ENCODE measurements around the gene GPRIN2.
"Not testable (repeated sequence)": the region's sequence is repeated elsewhere in the genome, so short reads cannot be mapped to it uniquely, and the experiment has no call there.

The GPRIN2 gene

GRCh38 chr10:46556515-46557318, at the start of gene GPRIN2:
Gene GPRIN2, minus strand, starts transcription at chr10:46556658. Its CDS starts 5,922 bp downstream, at chr10:46550736.
- no peak for DNase-seq

- DNase-seq: not testable (repeated sequence)
Measured at GRCh38 chr10:46600516-46600915, 44.1 kb upstream of the GPRIN2 start.

- not testable (repeated sequence) for DNase-seq
Measured at GRCh38 chr10:46597616-46598246, 41.3 kb upstream of the GPRIN2 start.

- not testable (repeated sequence) for DNase-seq
Measured at GRCh38 chr10:46596570-46596969, 40.1 kb upstream of the GPRIN2 start.

- not testable (repeated sequence) for DNase-seq
Measured at GRCh38 chr10:46594453-46595063, 38.1 kb upstream of the GPRIN2 start.

GRCh38 chr10:46593307-46593706, 36.8 kb upstream of the GPRIN2 start:
- DNase-seq: not testable (repeated sequence)

- DNase-seq: not testable (repeated sequence)
Measured at GRCh38 chr10:46591053-46591452, 34.6 kb upstream of the GPRIN2 start.

DNA sequence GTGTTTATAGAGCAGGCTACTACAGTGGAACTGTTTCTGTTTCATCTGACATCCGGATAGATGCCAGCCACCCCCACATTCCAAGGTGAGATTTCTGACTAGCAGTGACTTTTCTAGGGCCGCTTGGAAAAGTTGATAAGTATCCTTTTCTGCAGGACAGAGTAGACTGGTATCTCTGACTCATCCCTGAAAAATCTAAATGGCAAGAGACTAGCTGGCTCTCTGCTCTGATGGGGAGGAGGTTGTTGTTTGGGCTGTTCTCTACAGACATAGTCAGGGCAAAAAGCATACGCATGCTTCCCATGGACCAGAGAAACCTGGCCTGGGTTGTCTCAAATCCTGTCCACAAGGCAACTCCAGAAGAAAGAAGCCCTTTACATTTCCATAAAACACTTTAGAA, 33.1 kb upstream of the GPRIN2 start:
- DNase-seq: not testable (repeated sequence)

GRCh38 chr10:46588221-46588620, 31.8 kb upstream of the GPRIN2 start:
- not testable (repeated sequence) for DNase-seq

GRCh38 chr10:46587546-46587945, 31.1 kb upstream of the GPRIN2 start:
- DNase-seq: not testable (repeated sequence)

DNA sequence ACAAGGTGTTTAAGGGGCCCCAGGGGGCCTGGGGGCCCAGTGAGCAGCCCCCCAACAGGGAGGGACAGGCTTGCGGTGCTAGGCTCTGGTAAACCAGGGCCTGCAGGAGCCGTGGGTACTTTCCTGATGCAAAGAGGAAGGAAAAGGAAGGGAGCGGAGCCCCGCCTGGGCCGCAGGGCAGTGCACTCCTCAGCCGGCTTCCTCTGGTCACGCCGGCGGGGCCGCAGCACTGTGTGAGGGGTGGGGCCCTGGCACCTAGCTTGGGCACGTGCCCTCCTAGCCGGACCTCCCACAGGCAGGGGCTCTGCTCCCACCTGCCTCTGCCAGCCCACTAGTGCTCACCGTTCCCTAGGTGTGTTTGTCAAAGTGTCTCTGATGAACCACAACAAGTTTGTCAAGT, 28.8 kb upstream of the GPRIN2 start:
- not testable (repeated sequence) for DNase-seq

GRCh38 chr10:46584196-46584595, 27.7 kb upstream of the GPRIN2 start:
- not testable (repeated sequence) for DNase-seq

DNA sequence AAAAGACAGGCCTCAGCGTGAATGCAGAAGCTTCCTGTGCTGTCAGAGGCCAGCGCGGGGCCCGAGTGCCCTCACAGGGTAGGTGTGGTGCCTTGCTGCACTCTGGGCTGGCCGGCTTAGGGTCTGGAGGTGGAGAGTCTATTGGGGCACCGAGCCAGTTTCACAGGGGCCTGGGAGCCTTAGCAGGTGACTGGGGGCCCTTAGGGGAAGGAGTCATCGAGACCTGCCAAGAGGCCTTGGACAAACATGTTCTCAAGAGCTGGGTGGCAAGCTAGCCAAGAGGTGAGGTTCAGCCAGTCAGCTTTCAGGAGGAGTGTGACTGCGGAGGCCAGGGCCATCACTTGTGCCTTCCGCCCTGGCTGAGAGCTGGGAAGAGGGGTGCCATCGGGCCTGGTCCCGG, 26.1 kb upstream of the GPRIN2 start:
- not testable (repeated sequence) for DNase-seq

DNA sequence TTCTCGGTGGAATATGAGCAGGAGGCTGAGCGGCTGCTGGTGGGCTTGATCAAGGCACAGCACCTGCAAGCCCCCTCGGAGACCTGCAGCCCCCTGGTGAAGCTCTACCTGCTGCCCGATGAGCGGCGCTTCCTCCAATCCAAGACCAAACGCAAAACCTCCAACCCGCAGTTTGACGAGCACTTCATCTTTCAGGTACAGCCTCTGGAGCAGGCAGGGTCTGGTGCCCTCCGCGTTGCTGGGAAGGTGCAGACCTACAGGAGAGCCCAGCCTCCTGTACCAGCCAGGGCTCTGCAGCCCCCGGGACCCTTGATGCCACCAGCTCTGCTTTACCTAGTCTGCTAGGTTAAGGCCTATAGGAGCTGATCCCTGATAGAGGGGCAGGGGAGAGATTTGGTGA, 25.5 kb upstream of the GPRIN2 start:
- DNase-seq: not testable (repeated sequence)

DNA sequence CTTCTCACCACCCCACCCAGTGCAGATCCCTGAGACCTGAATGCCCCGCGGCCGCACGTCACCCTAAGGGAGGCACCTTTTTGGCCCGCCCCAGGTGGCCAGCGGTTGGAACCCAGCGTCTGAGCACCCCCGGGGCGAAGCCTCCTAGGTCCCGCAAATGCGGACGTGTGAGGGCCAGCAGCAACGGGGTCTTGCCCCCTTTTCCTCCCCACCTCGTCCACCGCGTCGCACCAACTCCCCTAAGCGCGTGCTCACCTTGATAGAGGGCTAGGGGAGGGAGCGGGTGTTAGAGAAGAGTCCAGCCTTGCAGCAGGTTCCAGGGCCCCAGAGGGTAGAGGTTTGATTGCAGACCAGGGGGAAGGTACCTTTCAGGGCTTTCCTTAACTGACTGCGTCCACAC, 22.9 kb upstream of the GPRIN2 start:
- not testable (repeated sequence) for DNase-seq

DNA sequence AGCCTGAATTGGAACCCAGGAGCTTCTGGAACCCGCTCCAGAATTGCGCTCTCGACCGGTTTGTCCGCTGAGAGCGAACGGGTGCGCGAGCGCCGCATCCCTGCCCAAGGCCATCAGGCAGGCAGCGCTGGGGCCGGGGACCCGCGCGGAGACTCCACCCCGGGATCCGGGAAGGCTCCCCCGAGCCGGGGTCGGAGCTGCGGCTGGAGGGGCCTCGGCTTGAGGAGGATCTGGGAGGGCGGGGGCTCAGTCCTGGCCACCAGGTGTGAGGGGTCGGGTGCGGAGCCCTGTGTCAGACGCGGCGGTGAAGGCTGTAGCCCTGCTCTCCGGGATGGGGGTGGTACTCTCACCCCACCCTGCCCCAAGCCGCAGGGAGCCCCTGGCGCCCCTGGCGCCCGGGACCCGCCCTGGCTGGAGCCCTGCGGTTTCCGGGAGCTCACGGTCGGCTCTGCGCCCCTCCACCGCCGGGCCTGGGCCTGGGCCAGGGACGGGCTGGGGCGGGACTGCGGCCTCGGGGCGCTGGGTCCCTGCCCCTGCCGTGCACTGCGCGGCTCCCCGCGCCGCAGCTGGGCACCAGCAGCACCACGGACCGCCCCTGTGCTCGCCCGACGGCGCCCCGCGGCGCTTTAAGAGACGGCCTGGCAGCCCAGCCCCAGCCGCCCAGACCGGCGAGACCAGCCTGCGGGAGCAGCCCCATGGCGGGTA, 22.2 kb upstream of the GPRIN2 start, which contains the start of gene SYT15:
SYT15 (plus strand) TSS at position 655 of the 705 bp plus-strand sequence; CDS start at position 696, 41 bp downstream.
- DNase-seq: not testable (repeated sequence)

DNA sequence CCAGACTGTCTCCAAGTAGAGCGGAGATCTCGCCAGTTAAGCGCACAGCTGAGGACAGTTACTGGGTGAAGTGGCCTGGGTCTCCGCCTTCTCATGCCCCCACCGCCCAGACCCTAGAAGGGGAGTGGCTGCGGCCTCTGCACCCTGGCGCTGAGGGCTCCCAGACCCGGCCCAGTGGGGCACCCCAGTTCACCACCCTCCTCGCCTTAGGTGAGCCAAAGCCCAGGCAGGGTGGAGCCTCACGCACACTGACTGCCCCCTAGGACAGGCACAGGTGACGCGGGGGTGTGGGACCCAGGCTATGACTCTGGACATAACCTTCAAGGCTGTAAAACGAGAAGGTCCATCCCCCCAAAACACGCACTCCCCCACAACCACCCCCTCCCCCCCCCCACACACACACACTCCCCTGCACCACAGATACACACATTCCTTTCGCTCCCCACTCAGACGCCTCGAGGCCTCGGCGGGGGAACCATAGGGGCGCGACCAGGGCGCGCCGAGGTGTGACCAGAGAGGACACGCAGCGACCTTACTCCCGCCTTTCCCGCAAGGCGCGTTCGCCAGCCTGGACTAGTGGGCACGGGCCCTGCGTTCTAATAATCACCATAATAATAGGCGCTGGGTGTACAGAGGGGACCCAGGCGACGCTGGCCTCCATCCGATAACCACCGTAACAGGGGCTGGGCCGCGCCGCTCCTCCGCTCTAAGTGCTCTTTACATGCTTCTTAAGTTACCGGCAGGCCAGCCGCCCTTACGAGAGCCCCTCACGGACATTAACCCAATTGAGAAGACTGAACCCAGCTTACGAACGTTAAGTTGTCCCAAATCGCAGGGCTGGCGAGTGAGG, 21.4 kb upstream of the GPRIN2 start:
- not testable (repeated sequence) for DNase-seq

GRCh38 chr10:46573884-46574283, 17.4 kb upstream of the GPRIN2 start:
- DNase-seq: not testable (repeated sequence)

- peak; percentile 1 for DNase-seq
Measured at GRCh38 chr10:46573314-46573713, 16.9 kb upstream of the GPRIN2 start.

DNA sequence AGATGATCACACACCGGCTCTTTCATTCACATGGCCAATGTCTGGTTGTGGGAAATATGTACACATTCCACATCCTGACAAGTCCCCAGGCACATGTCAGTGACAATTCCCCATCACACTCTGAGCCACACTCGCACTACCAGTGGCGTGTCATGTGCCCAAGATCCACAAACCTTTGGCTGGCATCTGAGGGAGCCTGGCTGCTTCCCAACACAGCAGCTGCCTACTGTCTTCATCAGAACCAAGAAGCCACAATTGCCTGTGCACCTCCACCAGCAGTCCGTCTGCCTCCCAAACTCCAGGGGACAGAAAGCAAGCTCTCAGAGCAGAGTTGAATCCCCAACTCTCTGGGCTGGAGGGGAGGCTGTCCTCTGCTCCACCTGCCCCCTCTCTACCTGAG, 16.3 kb upstream of the GPRIN2 start:
- not testable (repeated sequence) for DNase-seq

- DNase-seq: not testable (repeated sequence)
Measured at GRCh38 chr10:46570655-46571054, 14.2 kb upstream of the GPRIN2 start.

- DNase-seq: not testable (repeated sequence)
Measured at GRCh38 chr10:46567151-46567550, 10.7 kb upstream of the GPRIN2 start.

Data from hematopoietic multipotent progenitor cell treated with erythropoietin and hydrocortisone succinate and interleukin-3 and kit ligand, for 6 days (in vitro differentiated cells).